ENCODE results near the gene ACSM2A.
"Not testable (repeated sequence)": the region's sequence is repeated elsewhere in the genome, so short reads cannot be mapped to it uniquely, and the experiment has no call there.

Gene ACSM2A, protein sequence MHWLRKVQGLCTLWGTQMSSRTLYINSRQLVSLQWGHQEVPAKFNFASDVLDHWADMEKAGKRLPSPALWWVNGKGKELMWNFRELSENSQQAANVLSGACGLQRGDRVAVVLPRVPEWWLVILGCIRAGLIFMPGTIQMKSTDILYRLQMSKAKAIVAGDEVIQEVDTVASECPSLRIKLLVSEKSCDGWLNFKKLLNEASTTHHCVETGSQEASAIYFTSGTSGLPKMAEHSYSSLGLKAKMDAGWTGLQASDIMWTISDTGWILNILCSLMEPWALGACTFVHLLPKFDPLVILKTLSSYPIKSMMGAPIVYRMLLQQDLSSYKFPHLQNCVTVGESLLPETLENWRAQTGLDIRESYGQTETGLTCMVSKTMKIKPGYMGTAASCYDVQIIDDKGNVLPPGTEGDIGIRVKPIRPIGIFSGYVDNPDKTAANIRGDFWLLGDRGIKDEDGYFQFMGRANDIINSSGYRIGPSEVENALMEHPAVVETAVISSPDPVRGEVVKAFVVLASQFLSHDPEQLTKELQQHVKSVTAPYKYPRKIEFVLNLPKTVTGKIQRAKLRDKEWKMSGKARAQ

DNA sequence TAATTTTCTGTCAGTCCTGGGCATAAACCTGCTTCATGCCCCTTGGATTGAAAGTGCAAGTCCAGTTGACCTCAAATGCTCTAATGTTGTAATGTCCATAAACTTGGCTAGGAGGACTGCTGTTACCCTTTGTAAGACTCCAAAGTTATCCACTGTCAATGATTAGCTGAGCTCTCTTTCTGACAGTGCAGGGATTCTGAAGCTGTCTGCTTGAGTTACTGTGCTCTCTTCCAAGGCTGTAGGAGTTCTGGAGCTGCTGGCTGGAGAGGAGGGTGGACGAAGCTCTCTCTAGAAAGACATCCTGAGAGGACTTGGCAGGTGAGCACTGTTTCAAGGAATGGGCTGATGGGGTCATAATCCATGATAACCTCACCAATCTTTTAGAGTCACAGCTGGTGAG is at the start of gene ACSM2A:
Gene ACSM2A, plus strand, starts transcription at position 158 of the 400 bp plus-strand sequence. CDS start 8,594 bp downstream, outside the sequence.
- FAIRE-seq, result not testable (repeated sequence)

DNA sequence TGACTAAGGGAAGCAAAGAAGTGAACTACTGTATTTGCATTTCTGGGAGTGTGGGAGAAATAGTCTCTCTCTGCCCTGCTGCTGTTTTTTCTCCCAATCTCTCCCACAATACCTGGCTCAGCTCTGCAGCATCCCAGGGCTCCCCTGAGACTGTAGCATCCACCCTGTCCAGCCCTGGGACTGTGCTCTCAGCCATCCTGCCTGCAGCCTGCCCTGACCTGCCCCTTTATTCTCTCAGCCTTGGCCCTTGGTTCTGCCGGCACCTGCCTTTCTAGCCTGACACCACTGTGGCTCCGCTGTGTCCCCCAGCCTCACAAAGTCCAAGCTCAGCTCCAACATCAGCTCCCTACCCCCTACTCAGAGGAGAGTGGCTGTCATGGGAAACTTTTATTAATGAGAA is 48.7 kb upstream of the ACSM2A start:
- FAIRE-seq, result no peak

DNA sequence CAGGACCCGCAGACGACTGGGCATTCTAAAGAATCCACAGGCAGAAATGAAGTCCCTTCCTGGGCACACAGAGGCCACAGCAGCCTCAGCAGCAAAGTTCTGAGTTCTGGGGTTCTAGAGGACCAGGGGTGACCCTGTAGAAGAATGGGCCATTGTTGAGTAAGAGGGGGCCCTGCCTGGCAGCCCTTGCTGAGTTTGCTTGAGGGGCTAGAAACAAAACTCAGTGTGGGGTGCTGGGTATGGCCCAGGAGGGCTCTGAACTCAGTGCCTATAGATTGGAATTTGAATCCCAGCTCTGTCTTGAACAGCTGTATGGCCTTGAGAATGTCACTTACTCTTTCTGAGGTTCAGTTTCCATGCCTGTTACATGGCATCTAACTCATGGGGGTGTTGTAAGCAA is 46.7 kb upstream of the ACSM2A start, which contains the start of gene PDILT:
Gene PDILT, minus strand, starts transcription at position 101 of the 400 bp plus-strand sequence. CDS start 5,437 bp downstream, outside the sequence.
- no peak for FAIRE-seq

DNA sequence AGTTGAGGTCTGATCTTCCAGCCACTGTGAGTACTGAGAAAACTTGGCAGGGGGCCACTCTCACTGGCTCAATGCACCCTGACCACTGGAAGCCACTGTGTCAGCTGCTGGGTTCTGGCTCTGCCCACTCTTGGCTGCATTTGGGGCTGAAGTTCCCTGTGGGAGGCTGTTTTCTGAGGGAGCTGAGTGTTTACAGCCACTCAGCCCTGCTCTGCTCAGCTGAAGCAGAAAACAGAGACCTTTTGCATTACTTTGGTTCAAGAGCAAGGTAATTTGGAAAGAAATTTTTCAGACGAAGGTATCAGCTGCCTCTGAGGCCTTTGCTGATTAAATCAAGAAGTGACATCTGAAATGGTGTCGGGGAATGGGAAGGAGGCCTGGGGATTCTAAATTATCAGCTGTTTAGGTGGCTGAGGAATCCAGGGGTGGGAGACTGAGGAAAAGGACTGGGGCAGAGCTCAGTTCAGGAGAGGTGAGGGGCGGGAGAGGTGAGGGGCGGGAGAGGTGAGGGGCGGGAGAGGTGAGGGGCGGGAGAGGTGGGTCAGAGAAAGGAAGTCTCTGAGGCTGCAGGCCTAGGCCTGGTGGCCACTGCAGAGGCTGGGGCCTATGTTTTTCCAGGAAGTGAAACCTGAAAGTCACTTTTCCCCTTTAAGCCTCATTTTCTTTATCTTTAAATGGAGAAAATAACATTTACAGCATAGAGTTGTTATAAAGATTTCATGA is 41.8 kb upstream of the ACSM2A start, which contains the start of gene ACSM5:
Gene ACSM5, plus strand, starts transcription at position 137 of the 723 bp plus-strand sequence. CDS start 1,951 bp downstream, outside the sequence.
- no peak for FAIRE-seq

DNA sequence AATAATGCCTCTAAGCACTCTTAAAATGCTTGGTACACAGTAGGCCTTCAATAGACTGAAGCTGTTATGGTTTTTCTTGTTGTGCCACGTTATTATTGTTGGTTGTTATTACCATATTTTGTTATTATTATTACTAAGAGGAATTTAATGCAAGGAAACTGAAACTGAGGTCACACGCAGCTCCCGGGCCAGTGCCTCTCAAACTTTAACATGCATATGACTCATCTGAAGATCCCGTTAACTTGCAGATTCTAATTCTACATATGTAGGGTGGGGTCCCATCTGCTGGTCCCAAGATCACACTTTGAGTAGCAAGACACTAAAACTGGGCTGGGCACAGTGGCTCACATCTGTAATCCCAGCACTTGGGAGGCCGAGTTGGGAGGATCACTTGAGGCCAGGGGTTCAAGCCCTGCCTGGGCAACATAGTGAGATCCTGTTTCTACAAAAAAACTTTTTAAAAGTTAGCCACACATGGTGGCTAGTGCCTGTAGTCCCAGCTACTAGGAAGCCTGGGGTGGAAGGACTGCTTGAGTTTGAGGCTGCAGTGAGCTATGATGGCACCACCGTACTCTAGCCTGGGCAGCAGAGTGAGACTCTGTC is 41.1 kb upstream of the ACSM2A start:
- no peak for FAIRE-seq

DNA sequence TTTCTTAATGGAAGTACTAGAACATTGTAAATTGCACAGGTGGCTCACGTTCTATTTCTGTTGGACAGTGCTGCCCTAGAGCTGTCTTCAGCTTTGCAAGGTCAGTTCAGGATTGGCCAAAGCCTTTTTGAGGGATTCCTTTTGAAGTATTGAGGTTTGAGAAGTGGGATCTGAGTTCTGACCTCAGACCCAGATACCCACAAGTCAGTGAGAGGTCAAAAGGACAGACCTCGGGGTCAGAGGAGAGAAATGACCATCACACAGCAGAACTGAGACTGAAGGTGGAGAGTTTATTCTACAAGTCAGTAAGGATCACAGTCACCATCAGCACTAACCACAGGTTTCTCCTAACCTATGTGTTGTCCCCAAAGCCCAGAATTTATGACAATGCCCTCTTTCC is 40.3 kb upstream of the ACSM2A start:
- FAIRE-seq, result no peak

DNA sequence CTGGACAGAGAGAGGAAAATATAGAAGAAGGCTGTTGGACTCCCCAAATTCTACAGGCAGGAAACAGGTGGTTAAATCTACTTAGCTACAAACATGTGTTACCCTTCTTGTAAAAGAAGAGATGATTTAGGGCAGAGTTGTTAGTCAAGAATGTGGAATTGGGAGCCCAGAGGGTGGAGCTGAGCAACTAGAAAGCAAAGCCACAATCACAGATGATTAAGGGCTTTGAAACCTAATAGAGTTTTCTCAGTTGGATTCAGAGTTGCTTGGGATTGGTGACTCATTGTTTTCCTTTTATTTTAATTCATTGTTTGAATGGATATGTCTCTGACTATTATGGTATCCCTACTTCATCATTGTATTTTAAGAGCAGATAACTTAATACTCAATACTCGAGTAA is 35.8 kb upstream of the ACSM2A start:
- no peak for FAIRE-seq

DNA sequence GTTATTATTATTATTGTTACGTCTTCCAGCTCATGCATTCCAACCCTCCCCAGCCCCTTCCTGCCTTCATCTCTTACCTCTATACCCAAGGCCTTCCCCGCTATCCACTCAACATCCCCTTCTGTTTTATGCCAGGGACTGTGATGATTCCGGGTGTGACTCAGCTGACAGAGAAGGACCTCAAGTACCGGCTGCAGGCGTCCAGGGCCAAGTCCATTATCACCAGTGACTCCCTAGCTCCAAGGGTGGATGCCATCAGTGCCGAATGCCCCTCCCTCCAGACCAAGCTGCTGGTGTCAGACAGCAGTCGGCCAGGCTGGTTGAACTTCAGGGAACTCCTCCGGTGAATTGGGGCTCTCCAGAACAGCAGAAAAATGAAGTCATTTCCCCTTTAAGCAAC is 32.2 kb upstream of the ACSM2A start:
- not testable (repeated sequence) for FAIRE-seq

DNA sequence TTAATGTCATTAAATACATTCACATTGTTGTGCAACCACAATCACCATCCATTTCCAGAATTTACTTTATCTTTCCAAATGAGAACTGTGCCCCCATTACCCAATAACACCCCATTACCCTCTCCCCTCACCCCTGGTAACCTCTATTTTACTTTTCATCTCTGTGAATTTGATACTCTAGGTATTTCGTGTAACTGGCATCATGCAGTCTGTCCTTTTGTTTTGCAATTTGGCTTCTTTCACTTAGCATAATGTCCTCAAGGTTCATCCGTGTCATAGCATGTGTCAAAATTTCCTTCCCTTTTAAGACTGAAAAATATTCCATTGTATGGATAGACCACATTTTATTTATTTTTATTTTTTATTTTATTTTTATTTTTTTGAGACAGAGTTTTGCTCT is 29.6 kb upstream of the ACSM2A start:
- FAIRE-seq, result not testable (repeated sequence)

DNA sequence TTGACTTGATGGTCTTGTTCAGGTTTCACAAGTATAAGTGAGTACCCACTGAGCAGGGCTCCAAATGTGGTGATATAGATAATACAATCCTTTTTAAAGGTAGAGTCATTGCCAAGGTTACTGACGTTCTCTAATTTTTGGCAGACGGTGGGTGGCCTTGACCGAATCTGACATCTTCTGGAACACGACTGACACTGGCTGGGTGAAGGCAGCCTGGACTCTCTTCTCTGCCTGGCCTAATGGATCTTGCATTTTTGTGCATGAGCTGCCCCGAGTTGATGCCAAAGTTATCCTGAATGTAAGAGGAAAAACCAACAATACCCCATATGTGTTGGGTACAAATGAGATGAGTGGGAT is 27.6 kb upstream of the ACSM2A start:
- not testable (repeated sequence) for FAIRE-seq

DNA sequence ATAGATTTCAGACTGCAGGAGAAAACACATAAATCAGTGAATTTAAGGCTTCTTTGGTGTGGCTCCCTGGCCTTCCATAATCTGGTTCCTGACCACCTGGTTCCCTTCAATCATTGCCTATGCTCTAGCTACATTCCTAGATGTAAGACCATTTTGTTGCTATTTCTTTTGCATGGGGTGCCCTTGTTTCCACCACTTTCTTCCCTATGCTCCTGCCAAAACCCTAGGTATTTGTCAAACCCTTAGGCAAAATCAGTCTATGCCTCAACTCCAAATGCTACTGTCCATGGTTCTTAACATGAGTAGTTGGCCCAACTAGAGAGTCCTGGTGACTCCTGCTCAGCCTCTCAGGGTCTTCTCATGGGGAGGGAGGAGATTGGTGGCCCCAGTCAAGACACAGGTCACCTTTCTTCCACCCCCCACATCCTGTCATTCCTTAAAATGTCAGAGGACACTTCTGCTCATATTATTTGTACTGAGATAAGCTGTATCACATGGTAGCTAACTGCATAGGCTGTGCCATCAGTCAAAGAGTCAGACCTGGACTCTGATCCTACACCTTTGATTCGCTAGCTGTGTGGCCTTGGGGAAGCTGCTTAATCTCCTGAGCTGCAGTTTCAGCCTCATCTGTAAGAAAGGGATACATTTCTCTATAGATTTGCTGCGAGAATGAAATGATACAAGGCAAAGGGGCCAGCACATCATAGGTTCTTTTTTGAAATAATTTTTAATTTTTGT is 27.0 kb upstream of the ACSM2A start:
- no peak for FAIRE-seq

DNA sequence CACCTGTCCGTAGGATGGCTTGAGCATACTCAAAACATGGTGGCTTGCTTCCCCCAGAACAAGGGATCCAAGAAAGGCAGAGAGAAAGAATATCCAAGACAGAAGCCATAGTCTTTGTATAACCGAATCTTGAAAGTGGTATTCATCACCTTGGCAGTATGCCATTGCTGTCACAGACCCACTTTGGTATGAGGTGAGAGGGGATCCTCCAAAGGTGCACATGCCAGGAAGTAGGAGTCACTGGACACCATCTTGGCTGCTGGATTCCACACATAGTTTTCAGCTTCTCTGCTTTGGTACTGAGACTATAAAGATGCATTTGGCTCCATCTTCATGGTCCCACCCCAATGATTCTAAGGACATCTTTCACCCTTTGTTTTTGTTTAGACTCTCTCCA is 23.9 kb upstream of the ACSM2A start:
- FAIRE-seq, result not testable (repeated sequence)

DNA sequence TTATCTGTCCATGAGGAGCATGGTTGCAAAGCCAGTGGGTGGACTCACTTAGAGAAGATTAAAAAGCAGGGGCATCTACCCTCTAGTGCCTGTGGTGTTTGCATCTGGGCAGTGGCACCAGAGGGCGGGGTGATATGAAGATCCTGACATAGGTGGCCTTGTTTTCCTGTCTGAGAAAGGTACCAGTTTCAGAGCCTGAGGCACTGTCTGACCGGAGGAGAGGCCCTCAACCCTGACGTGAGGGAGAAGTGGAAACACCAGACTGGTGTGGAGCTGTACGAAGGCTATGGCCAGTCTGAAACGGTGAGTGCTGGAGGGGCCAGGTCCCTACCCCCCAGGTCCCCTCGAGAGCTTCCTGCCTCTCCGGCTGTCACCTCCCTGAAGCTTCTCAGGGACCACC is 21.8 kb upstream of the ACSM2A start:
- not testable (repeated sequence) for FAIRE-seq

DNA sequence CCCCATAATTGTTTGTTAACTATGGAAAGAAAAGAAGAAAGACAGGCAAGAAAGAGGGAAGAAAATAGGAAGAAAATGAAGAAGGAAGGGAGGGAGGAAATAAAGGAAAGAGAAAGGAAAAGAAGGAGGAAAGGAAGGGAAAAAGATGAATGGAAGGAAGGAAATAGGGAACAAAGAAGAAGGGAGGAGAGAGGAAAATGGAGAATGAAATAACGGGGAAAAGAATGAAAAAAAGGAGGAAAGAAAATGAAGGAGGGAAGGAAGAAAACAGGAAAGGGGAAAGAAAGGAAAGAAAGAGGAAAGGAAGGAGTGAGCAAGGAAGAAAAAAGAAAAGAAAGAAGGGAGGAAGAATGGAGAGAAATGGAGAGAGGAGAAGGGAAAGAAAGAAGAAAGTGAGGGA is 20.8 kb upstream of the ACSM2A start:
- FAIRE-seq, result not testable (repeated sequence)

DNA sequence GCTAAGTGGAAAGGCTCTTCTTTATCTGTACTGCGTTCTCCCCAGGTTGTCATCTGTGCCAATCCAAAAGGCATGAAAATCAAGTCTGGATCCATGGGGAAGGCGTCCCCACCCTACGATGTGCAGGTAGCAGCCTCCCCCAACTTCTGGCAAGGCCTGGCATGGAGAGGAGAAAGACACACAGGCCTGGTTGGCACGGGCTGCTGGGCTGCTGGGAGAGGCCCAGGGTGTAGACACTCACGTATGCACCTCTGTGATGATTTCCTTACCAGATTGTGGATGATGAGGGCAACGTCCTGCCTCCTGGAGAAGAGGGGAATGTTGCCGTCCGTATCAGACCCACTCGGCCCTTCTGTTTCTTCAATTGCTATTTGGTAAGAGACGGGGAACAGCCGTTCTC is 20.4 kb upstream of the ACSM2A start:
- no peak for FAIRE-seq

DNA sequence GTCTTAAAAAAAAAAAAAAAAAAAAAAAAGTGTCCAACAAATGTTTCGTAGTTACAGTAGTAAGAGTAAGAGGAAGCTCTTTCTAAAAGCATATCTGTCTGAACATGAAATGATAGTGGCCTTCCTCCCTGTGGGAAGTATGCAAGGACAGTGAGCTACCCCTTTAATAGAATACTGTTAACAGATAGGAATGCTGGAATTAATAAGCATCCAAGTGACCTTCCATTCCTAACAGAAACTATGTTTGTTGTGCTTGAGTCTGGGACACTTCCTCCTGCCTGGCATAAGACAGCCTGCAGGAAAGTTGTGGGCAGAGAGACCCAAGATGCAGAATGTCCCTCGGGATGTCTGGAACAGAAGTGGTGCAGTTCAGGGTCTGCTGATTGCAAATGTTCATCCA is 12.4 kb upstream of the ACSM2A start:
- FAIRE-seq, result not testable (repeated sequence)

DNA sequence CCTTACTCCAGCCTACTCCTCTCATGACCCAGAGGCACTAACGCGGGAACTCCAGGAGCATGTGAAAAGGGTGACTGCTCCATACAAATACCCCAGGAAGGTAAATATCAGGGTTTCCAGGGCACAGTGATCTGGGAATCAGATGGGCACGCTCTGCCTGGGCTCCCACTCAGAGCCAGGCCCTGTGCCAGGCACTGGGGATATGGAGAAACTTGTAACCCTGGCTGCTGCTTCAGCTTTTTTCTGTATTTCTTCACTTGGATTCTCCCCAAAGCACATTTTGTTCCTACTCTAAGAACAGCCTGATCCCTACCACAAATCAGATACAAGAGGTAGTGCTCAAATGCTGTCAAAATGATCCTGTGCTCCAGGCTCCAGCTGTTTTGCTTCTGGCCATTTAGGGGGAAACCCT is 11.5 kb upstream of the ACSM2A start:
- peak; percentile 74 for FAIRE-seq

DNA sequence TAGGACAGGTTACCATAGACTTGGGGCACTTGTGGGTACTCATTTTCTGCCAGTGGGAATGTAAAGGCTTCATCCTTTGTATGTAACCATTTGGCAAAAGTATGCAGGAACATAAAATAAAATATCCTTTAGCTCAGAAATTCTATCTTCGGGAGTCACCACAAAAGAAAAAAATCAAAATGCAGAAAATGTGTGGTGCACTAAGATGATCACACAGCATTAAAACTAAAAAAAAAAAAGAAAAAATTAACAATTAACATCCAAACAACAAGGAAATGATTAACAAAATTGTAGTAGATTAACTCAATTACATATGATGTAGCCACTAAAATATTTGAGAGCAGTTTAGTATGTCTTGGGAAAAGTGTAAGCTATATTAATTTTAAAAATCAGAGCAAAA is 10.6 kb upstream of the ACSM2A start:
- FAIRE-seq, result not testable (repeated sequence)

DNA sequence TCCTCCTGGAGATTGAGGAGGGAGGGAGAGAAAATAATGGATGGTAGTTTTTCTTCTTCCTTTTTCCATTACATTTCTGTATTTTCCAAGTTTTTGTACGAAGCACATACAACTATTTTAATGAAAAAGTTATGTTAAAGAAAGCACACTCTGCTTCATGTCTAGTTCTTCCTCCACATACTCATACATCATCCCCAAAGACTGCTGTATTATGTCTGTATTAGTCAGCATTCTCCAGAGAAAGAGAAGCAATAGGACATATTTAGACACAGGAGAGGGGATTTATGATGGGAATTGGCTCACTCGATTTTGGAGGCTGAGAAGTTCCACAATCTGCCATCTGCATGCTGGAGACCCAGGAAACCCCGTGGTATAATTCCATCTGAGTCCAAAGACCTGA is 10.1 kb upstream of the ACSM2A start:
- no peak for FAIRE-seq

DNA sequence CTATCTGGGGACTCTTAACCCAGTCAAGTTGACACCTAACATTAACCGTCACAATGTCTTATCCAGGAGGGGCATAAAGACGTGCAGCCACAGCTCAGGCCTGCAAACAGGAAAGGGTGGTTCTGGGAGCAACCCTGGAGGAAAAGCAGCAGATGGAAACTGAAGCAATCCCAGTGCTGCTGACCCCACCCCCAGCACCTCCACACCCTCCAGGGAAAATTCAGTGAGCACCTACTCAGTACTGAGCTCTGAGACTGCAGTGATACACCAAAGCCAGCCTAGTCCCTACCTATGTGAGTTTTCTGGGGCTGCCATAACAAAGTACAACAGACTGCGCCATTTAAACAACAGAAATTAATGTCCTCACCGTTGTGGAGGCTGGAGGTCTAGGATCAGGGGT is 9.5 kb upstream of the ACSM2A start:
- FAIRE-seq, result not testable (repeated sequence)

DNA sequence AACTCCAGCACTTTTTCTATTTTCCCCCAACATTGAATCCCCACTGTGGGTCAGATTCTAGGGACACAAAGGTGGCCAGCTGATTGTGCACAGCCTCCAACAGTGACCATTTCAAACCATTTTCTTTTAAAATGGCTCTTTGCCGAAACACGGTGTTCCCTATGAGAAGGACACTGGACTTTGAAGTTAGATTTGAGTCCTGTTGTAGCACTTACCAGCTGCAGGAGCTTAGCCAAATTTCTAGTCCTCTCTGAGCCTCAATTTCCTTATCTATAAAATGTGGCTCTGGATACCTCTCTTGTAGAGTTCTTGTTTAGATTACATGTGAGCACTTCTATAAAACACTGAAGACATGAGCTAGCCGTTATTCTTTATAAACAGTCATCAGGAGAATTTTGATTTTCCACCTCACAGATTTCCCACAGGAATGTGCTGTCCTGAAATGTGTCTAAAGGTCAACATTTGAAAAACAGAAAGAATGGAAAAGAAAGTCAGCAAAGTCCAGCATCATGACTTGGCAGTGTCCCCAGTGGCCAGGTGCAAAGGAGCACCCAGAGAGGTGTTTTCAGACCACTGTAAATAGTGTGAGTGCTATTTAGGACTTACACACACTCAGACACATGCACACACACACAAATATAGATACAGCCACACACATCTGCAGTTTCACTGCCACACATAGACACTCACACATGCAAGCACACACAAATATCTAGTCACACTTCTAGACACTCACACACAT is 4.5 kb upstream of the ACSM2A start:
- not testable (repeated sequence) for FAIRE-seq

DNA sequence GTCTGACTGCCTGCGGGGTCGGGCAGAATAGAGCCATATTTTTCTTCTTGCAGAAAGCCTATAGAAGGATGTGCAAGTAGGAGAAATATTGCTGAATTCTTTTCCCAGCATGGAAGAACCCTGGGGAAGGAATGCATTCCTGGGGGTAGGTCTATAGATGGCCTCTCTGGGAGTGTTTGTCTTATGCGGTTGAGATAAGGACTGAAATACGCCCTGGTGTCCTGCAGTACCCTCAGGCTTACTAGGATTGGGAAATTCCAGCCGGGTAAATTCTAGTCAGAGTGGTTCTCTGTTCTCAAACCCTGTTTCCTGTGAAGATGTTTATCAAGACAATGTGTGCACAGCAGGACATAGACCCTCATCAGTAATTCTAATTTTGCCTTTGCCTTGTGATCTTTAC is 2.3 kb downstream of the ACSM2A start:
- FAIRE-seq, result not testable (repeated sequence)

Measured in endometrium (tissue), 2 donors.